Suprapubic skin (tissue), 4 donors: ENCODE data around the gene CCL24. TPM values are rescaled to one million over a fixed set of nuclear protein-coding genes. Genes with fewer than 3 reads are reported as not detected.

ENCODE experiments used
- DNase-seq, 2 donors: peaks; one replicate each; pipeline ENCODE4 v3.0.0-alpha.2; 2019; ENCODE audit warnings: low spot score in 2 of 2
- H3K27ac ChIP-seq: fragments of 200-600 bp; sonication (generic); one replicate; pipeline ENCODE4 v1.5.1; 2019
- H3K27me3 ChIP-seq: fragments of 200-600 bp; sonication (generic); one replicate; pipeline ENCODE4 v1.5.1; 2019
- H3K36me3 ChIP-seq: fragments of 200-600 bp; sonication (generic); one replicate; pipeline ENCODE4 v1.5.1; 2019
- H3K4me1 ChIP-seq: fragments of 200-600 bp; sonication (generic); one replicate; pipeline ENCODE4 v1.5.1; 2019
- H3K4me3 ChIP-seq: fragments of 200-600 bp; sonication (generic); one replicate; pipeline ENCODE4 v1.5.1; 2019; ENCODE audit warnings: mild to moderate bottlenecking
- H3K9me3 ChIP-seq: fragments of 200-600 bp; sonication (generic); one replicate; pipeline ENCODE4 v1.5.1; 2019
- CTCF ChIP-seq, 2 donors: fragments of 200-600 bp in 1 of 2; fragments of 450-650 bp in 1 of 2; sonication (generic) in 1 of 2; IDR thresholded peaks; one replicate each; pipeline ENCODE4 v1.5.1; 2016 to 2019; ENCODE audit warnings: antibody characterized with exemption in 2 of 2, mild to moderate bottlenecking in 1 of 2, moderate library complexity in 1 of 2
- EP300 ChIP-seq: sonication (generic); formaldehyde crosslinking; IDR thresholded peaks from one replicate; pipeline ENCODE4 v1.6.1; 2017; ENCODE audit warnings: antibody characterized with exemption
- POLR2A ChIP-seq, 2 donors: fragments of 450-650 bp; IDR thresholded peaks; one replicate each; pipeline ENCODE4 v1.6.1; 2017; ENCODE audit warnings: antibody characterized with exemption in 2 of 2, mild to moderate bottlenecking in 2 of 2, moderate library complexity in 2 of 2
- POLR2AphosphoS5 ChIP-seq, 3 donors: sonication (generic); formaldehyde crosslinking; IDR thresholded peaks; one replicate each; pipeline ENCODE4 v1.6.1; 2017; ENCODE audit warnings: antibody characterized with exemption in 3 of 3
- WGBS: methylation state at CpG from one replicate; pipeline ENCODE4 v1.1.5; 2018; 5-methylcytosine and 5-hydroxymethylcytosine counted together
- total RNA-seq, 4 donors: library from RNA; depleted of rRNA; stranded (reverse); fragments of >200 nt; gene quantifications; one replicate each; pipeline ENCODE4 v1.1.0, GENCODE V29; 2016

CCL24 gene
- total RNA-seq, 4 donors from 2014 or later, result 2.6 to 2.7 TPM; not detected in 2

- Histone ChIP-seq H3K27me3 (no peaks in the 10 kb centered on the region), H3K4me1 (no peaks in the 10 kb centered on the region), H3K4me3 (no peak overlapping the region), H3K36me3 (no peaks in the 10 kb centered on the region), H3K9me3 (no peaks in the 10 kb centered on the region), H3K27ac (no peak overlapping the region)
- no peak for DNase-seq
- TF ChIP-seq CTCF (IDR thresholded peaks at IDR 0.05) (no peak), EP300 (no peak), POLR2AphosphoS5 (IDR thresholded peaks at IDR 0.05) (no peak), POLR2A (IDR thresholded peaks at IDR 0.05) (no peak)
- 55% methylated on average over 6 of the region's 6 CpGs for WGBS
Observed at GRCh38 chr7:75808106-75808505, 5.5 kb downstream of the CCL24 start.

- H3K27ac ChIP-seq, result no peak overlapping the region
- DNase-seq, result no peak
- no peaks in the 10 kb centered on the region for H3K9me3 ChIP-seq
- no peak overlapping the region for H3K4me3 ChIP-seq
- WGBS, result 90% methylated on average over 9 of the region's 9 CpGs
- TF ChIP-seq EP300, result no peak
- TF ChIP-seq POLR2A (IDR thresholded peaks at IDR 0.05), result no peak
- no peak for TF ChIP-seq POLR2AphosphoS5 (IDR thresholded peaks at IDR 0.05)
- no peak for TF ChIP-seq CTCF (IDR thresholded peaks at IDR 0.05)
- H3K36me3 ChIP-seq, result no peaks in the 10 kb centered on the region
- no peaks in the 10 kb centered on the region for H3K27me3 ChIP-seq
- no peaks in the 10 kb centered on the region for H3K4me1 ChIP-seq
Observed at GRCh38 chr7:75807452-75807851, 6.2 kb downstream of the CCL24 start.

GRCh38 chr7:75806560-75807307 lies 6.9 kb downstream of the CCL24 start:
- no peak for DNase-seq
- TF ChIP-seq POLR2A (IDR thresholded peaks at IDR 0.05) (no peak), EP300 (no peak), CTCF (IDR thresholded peaks at IDR 0.05) (no peak), POLR2AphosphoS5 (IDR thresholded peaks at IDR 0.05) (no peak)
- Histone ChIP-seq H3K4me1 (no peaks in the 10 kb centered on the region), H3K9me3 (no peaks in the 10 kb centered on the region), H3K36me3 (no peaks in the 10 kb centered on the region), H3K4me3 (no peak overlapping the region), H3K27me3 (no peaks in the 10 kb centered on the region), H3K27ac (no peak overlapping the region)
- WGBS, result 88% methylated on average over 4 of the region's 4 CpGs

GRCh38 chr7:75804705-75805104 lies 8.9 kb downstream of the CCL24 start:
- Histone ChIP-seq H3K4me3 (no peak overlapping the region), H3K27ac (no peak overlapping the region), H3K4me1 (no peaks in the 10 kb centered on the region), H3K9me3 (no peaks in the 10 kb centered on the region), H3K36me3 (no peaks in the 10 kb centered on the region), H3K27me3 (no peaks in the 10 kb centered on the region)
- TF ChIP-seq POLR2A (IDR thresholded peaks at IDR 0.05) (no peak), EP300 (no peak), POLR2AphosphoS5 (IDR thresholded peaks at IDR 0.05) (no peak), CTCF (IDR thresholded peaks at IDR 0.05) (no peak)
- no peak for DNase-seq
- 70% methylated on average over 5 of the region's 5 CpGs for WGBS

DNA sequence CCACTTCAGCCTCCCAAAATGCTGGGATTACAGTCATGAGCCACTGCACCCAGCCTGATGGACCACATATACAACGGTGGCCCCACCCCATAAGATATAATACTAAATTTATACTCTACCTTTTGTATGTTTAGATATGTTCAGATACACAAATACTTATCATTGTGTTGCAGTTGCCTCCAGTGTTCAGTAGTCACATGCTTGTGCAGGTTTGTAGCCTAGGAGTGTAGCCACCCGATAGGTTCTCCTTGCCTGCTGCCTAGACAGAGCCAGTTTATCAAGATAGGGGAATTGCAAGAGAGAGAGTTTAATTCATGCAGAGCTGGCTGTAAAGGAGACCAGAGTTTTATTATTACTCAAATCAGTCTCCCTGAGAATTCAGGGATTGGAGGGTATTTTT lies 9.6 kb downstream of the CCL24 start:
- Histone ChIP-seq H3K4me1 (no peaks in the 10 kb centered on the region), H3K27me3 (no peaks in the 10 kb centered on the region), H3K27ac (no peak overlapping the region), H3K4me3 (no peak overlapping the region), H3K36me3 (no peaks in the 10 kb centered on the region), H3K9me3 (no peaks in the 10 kb centered on the region)
- 86% methylated on average over 2 of the region's 2 CpGs for WGBS
- TF ChIP-seq CTCF (IDR thresholded peaks at IDR 0.05) (no peak), EP300 (no peak), POLR2AphosphoS5 (IDR thresholded peaks at IDR 0.05) (no peak), POLR2A (IDR thresholded peaks at IDR 0.05) (no peak)
- no peak for DNase-seq
